ENCODE measurements around the gene FRG2B.
"Not testable (repeated sequence)": the region's sequence is repeated elsewhere in the genome, so short reads cannot be mapped to it uniquely, and the experiment has no call there.

Gene FRG2B

GRCh38 chr10:133592716-133593115 lies 33.9 kb downstream of the FRG2B start:
- no peak for DNase-seq

DNA sequence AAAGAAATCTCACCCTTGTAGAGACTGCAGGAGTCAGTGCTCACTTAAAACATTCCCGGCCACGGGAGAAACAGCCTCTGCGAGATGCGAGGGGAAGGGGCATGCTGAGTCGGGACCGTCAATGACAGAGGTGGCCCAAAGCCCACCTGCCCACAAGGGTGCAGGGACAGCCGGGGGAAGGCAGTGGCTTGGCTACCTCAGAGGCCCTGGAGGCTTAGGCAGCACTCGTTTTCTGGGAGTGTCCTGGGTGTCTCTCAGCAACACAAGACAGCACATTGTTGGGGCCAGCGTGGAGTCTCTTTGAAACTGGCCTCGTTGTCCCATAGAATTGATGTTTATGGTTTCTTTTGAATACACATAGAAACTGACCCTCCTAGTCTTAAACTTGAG lies 35.6 kb downstream of the FRG2B start:
- no peak for DNase-seq

GRCh38 chr10:133590226-133590969 lies 36.2 kb downstream of the FRG2B start:
- no peak for DNase-seq

DNA sequence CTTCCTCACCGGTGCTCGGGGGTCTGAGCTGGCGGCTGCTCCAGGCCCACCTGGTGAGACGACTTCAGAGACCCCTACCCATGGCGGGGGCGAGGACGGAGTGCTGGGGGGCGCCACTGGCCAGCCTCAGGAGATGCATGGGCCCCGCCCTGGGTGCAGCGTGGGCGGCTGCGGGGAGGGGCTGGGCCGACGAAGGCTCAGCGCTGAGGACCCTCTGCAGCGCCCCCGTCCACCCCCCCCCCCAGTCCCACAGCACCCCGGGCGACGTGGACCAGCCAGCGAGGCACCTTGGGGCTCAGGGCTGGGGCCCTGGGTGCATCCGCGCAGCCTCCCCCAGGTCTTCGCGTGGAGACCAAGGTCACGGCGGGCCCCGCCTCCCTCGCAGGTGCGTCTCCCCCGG lies 49.6 kb downstream of the FRG2B start:
- not testable (repeated sequence) for DNase-seq

Data from stimulated activated CD4-positive, alpha-beta T cell treated with anti-CD3 and anti-CD28 coated beads, Interleukin-4, amount 100 ng/mL, for 1 hour (primary cell).